K562 (cell line): Measurements from ENCODE around the gene PHYKPL. TPM values are rescaled to one million over a fixed set of nuclear protein-coding genes. Genes with fewer than 3 reads are reported as not detected.

Experiments
- CBX2 ChIP-seq: fragments of 200-600 bp; sonication (generic); IDR thresholded peaks from one replicate; pipeline ENCODE4 v1.6.1; 2012; ENCODE audit warnings: mild to moderate bottlenecking, low read length, inconsistent platforms; ENCODE audit not compliant: insufficient read depth, poor library complexity, severe bottlenecking
- ELF4 ChIP-seq: fragments of 450-650 bp; formaldehyde crosslinking; IDR thresholded peaks from 2 replicates; pipeline ENCODE4 v1.4.0; 2022; ENCODE audit warnings: missing genetic modification characterization
- ESRRA ChIP-seq: fragments of 450-650 bp; IDR thresholded peaks from 2 replicates; pipeline ENCODE4 v1.6.1; 2014; ENCODE audit warnings: low read depth, mild to moderate bottlenecking, moderate library complexity, borderline replicate concordance
- KLF16 ChIP-seq: IDR thresholded peaks from 2 replicates; pipeline ENCODE4 v1.6.1; 2016; ENCODE audit warnings: antibody characterized with exemption
- MAFF ChIP-seq: IDR thresholded peaks from 2 replicates; pipeline ENCODE4 v1.6.1; 2012; ENCODE audit warnings: low read length, improper control_type of control experiment
- MBD1 ChIP-seq: fragments of 250-450 bp; sonication (Bioruptor Pico); IDR thresholded peaks from 2 replicates; pipeline ENCODE4 v1.8.0; 2022; ENCODE audit warnings: inconsistent platforms
- MTA3 ChIP-seq: fragments of 450-650 bp; formaldehyde crosslinking; IDR thresholded peaks from 2 replicates; pipeline ENCODE4 v1.6.1; 2017; ENCODE audit warnings: mild to moderate bottlenecking, borderline replicate concordance
- PRPF4 ChIP-seq: fragments of 200-400 bp; formaldehyde crosslinking; IDR thresholded peaks from one replicate; pipeline ENCODE4 v1.6.1; 2017; ENCODE audit warnings: low read length, low read depth, mild to moderate bottlenecking; ENCODE audit not compliant: insufficient read depth, poor library complexity, severe bottlenecking
- SMARCE1 ChIP-seq: fragments of 450-650 bp; IDR thresholded peaks from 2 replicates; pipeline ENCODE4 v1.7.1; 2016; ENCODE audit warnings: mild to moderate bottlenecking
- SNAPC5 ChIP-seq: fragments of 250-450 bp; sonication (Bioruptor Pico); IDR thresholded peaks from 2 replicates; pipeline ENCODE4 v1.8.0; 2021; ENCODE audit warnings: moderate library complexity, mild to moderate bottlenecking, inconsistent platforms
- TAF9B ChIP-seq: fragments of 450-650 bp; IDR thresholded peaks from 2 replicates; pipeline ENCODE4 v1.6.1; 2018; ENCODE audit warnings: mild to moderate bottlenecking; ENCODE audit not compliant: partially characterized antibody
- TOE1 ChIP-seq, 2 experiments: fragments of 450-650 bp in 1 of 2; sonication (generic) in 1 of 2; formaldehyde crosslinking in 1 of 2; IDR thresholded peaks; 2 replicates each; pipeline versions ENCODE4 v1.7.1 to v1.8.0; 2016 to 2022; ENCODE audit warnings: borderline replicate concordance in 2 of 2, mild to moderate bottlenecking in 2 of 2, antibody characterized with exemption in 1 of 2, inconsistent platforms in 1 of 2, low read depth in 1 of 2, missing genetic modification reagents in 1 of 2, moderate library complexity in 1 of 2
- ZBTB11 ChIP-seq, 3 experiments: fragments of 200-800 bp in 1 of 3; fragments of 250-450 bp in 1 of 3; fragments of 450-650 bp in 1 of 3; sonication (Bioruptor Pico) in 1 of 3; sonication (Bioruptor generic) in 1 of 3; formaldehyde crosslinking in 1 of 3; IDR thresholded peaks; 2 replicates each; pipeline versions ENCODE4 v1.6.1 to v1.8.0; 2016 to 2022; ENCODE audit warnings: mild to moderate bottlenecking in 2 of 3, missing genetic modification characterization in 2 of 3, missing compliant biosample characterization in 1 of 3, moderate library complexity in 1 of 3
- ZKSCAN3 ChIP-seq: fragments of 250-450 bp; sonication (Bioruptor Pico); IDR thresholded peaks from 2 replicates; pipeline ENCODE4 v1.4.0; 2020
- ZNF280B ChIP-seq: fragments of 250-450 bp; sonication (Bioruptor Pico); IDR thresholded peaks from 2 replicates; pipeline ENCODE4 v1.5.1; 2021; ENCODE audit warnings: mild to moderate bottlenecking
- ZNF76 ChIP-seq: fragments of 250-450 bp; sonication (Bioruptor Pico); IDR thresholded peaks from 2 replicates; pipeline ENCODE4 v1.4.0; 2020; ENCODE audit warnings: mild to moderate bottlenecking, moderate library complexity, borderline replicate concordance
- ZSCAN32 ChIP-seq: fragments of 450-650 bp; formaldehyde crosslinking; IDR thresholded peaks from 2 replicates; pipeline ENCODE4 v1.4.0; 2020; ENCODE audit warnings: mild to moderate bottlenecking, moderate library complexity
- polyA plus RNA-seq, 8 experiments: library from polyadenylated mRNA; depleted of rRNA in 4 of 8; stranded (reverse) in 5 of 8; unstranded in 3 of 8; fragments of >200 nt; fragmentation: Nextera tagmentation in 2 of 8; fragmentation: Illumina TruSeq in 1 of 8; extraction: Ambion mirVana in 2 of 8; extraction: Trizol in 1 of 8; gene quantifications; 2 replicates each; pipeline versions ENCODE4 v1.2.1 to v1.2.3, GENCODE V29; 2011 to 2014; ENCODE audit warnings: inconsistent platforms in 1 of 8, missing spikeins in 1 of 8
- total RNA-seq, 7 experiments: library from RNA; depleted of rRNA in 6 of 7; stranded (reverse); fragments of >200 nt in 6 of 7; fragmentation: Illumina TruSeq in 2 of 7; extraction: Trizol in 2 of 7; gene quantifications; 2 replicates each; pipeline versions ENCODE4 v1.2.1 to v1.2.3, GENCODE V29; 2011 to 2021; ENCODE audit warnings: low replicate concordance in 1 of 7

PHYKPL gene
- total and polyA plus RNA-seq, 9 of the 15 experiments (the other 6 are each of a cell fraction or from before 2014, with no cell fraction given): 4.7 to 34.7 (median 18.6) TPM

- TF ChIP-seq TAF9B (no peak), ZNF76 (CRISPR knock-in tag) (no peak), ZKSCAN3 (CRISPR knock-in tag) (no peak), SNAPC5 (CRISPR knock-in tag) (no peak), ZSCAN32 (CRISPR knock-in tag) (no peak), MAFF (no peak), PRPF4 (no peak), ELF4 (CRISPR knock-in tag) (no peak), MTA3 (0 out of 2 replicates have a peak, but pooled peaks have one; percentile 22), TOE1 (IDR thresholded peaks at IDR 0.05; ENCODE audit: borderline replicate concordance) (no peak), TOE1 (CRISPR knock-in tag; IDR thresholded peaks at IDR 0.05; ENCODE audit: borderline replicate concordance, low read depth) (no peak), ESRRA (no peak), MBD1 (CRISPR knock-in tag) (no peak), ZNF280B (CRISPR knock-in tag) (no peak), KLF16 (peak; percentile 87), SMARCE1 (peak; percentile 62), ZBTB11 (CRISPR knock-in tag; IDR thresholded peaks at IDR 0.05) (no peak), CBX2 (no peak)
Measured at GRCh38 chr5:178182158-178182876, 50.3 kb downstream of the PHYKPL start (continued).
